ENCODE results near the gene CFL1.

CFL1 gene

GRCh38 chr11:65887723-65888162, 29.8 kb upstream of the CFL1 start:
- DNase-seq = no peak

GRCh38 chr11:65886826-65887722, 29.1 kb upstream of the CFL1 start:
- DNase-seq = no peak

- no peak for DNase-seq
Observed at GRCh38 chr11:65885808-65886536, 28.0 kb upstream of the CFL1 start.

GRCh38 chr11:65885231-65885630, 27.3 kb upstream of the CFL1 start:
- no peak for DNase-seq

GRCh38 chr11:65884716-65885092, 26.7 kb upstream of the CFL1 start:
- peak; percentile 81 for DNase-seq

GRCh38 chr11:65883786-65884715, 26.1 kb upstream of the CFL1 start:
- DNase-seq = no peak

- no peak for DNase-seq
Observed at GRCh38 chr11:65883058-65883761, 25.2 kb upstream of the CFL1 start.

GRCh38 chr11:65882120-65883057, 24.4 kb upstream of the CFL1 start:
- DNase-seq = no peak

- no peak for DNase-seq
Observed at GRCh38 chr11:65880844-65881421, 23.0 kb upstream of the CFL1 start.

GRCh38 chr11:65880027-65880426, 22.0 kb upstream of the CFL1 start:
- no peak for DNase-seq

GRCh38 chr11:65879617-65880016, 21.6 kb upstream of the CFL1 start, which contains the start of gene CTSW:
Gene CTSW, plus strand, starts transcription at chr11:65879837. Its CDS starts 18 bp downstream, at chr11:65879855.
- peak; percentile 31 for DNase-seq

- DNase-seq = peak; percentile 97
Observed at GRCh38 chr11:65873318-65874156, 15.6 kb upstream of the CFL1 start.

GRCh38 chr11:65872586-65873317, 14.8 kb upstream of the CFL1 start, which contains the start of gene EFEMP2:
Gene EFEMP2, minus strand, starts transcription at chr11:65872800. Its CDS starts 446 bp downstream, at chr11:65872354.
- DNase-seq = no peak

- DNase-seq = no peak
Observed at GRCh38 chr11:65871811-65872548, 14.0 kb upstream of the CFL1 start.

GRCh38 chr11:65870706-65871681, 13.0 kb upstream of the CFL1 start:
- DNase-seq = no peak

GRCh38 chr11:65870307-65870658, 12.3 kb upstream of the CFL1 start:
- DNase-seq = no peak
